Activated naive CD4-positive, alpha-beta T cell treated with anti-CD3 and anti-CD28 coated beads, Interleukin-2, amount 50 U/mL, for 24 hours (primary cell): ENCODE measurements around the gene MS4A6E.

Experiments used
- H3K27ac Mint-ChIP-seq: one replicate; pipeline ENCODE4 v1.8.0; 2021; ENCODE audit warnings: mild to moderate bottlenecking, mixed read lengths
- H3K27me3 Mint-ChIP-seq: one replicate; pipeline ENCODE4 v1.8.0; 2021; ENCODE audit warnings: mixed read lengths
- H3K36me3 Mint-ChIP-seq: one replicate; pipeline ENCODE4 v1.8.0; 2021; ENCODE audit warnings: mixed read lengths
- H3K4me1 Mint-ChIP-seq: one replicate; pipeline ENCODE4 v1.8.0; 2021; ENCODE audit warnings: mixed read lengths
- H3K4me3 Mint-ChIP-seq: one replicate; pipeline ENCODE4 v1.8.0; 2021; ENCODE audit warnings: mild to moderate bottlenecking, mixed read lengths
- H3K9me3 Mint-ChIP-seq: one replicate; pipeline ENCODE4 v1.8.0; 2021; ENCODE audit warnings: mixed read lengths

The MS4A6E gene

DNA sequence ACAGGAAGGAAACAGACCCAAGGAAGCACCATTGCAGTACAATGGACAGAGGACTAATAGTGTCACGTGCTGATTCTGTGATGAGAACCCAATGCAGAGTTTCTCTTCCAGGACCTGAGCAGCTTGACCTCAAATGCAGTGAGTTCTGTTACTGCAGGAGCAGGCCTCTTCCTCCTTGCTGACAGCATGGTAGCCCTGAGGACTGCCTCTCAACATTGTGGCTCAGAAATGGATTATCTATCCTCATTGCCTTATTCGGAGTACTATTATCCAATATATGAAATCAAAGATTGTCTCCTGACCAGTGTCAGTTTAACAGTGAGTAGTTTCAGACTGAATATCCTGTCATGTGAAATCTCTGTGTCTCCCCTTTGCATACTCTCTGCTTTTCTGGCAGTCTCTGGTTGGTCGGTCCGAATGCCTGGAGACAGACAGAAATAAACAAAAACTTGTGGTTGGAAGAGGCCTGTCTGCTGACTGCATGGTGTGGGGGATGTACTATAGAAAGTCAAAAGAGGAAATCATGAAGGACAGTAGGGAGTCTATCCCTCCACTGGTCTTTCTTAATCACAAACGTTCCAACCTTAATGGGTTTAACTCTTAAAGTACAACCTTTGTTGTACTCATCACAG lies 62.3 kb downstream of the MS4A6E start:
- Mint-ChIP-seq H3K4me3 (no peak overlapping the region), H3K9me3 (no peaks in the 10 kb centered on the region), H3K36me3 (no peaks in the 10 kb centered on the region), H3K4me1 (no peaks in the 10 kb centered on the region), H3K27ac (no peak overlapping the region), H3K27me3 (peaks cover 8% of the 10 kb centered on the region)

DNA sequence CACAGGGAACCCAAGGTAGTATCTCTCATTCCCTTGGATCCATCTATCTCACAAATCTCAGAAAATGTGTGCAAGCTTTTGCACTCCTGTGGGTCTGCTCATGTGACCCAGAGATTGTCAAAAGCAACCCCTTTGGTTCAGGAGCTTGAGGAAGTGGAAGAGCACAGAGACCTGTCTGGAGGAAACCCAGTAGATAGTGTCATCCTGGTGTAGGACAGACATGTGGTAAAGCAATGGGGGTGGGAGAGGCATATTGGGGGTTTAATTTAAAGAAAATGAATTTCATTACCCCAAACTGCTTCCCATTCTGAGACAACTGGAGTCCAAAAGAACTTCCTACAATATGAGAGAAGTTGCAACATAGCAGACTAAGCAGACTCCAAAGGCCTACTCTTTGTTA lies 63.4 kb downstream of the MS4A6E start:
- Mint-ChIP-seq H3K9me3 (no peaks in the 10 kb centered on the region), H3K27me3 (peaks cover 8% of the 10 kb centered on the region), H3K27ac (no peak overlapping the region), H3K4me1 (no peaks in the 10 kb centered on the region), H3K36me3 (no peaks in the 10 kb centered on the region), H3K4me3 (no peak overlapping the region)
